Measurements from ENCODE around the gene PSPN. TPM values are rescaled to one million over a fixed set of nuclear protein-coding genes. Genes with fewer than 3 reads are reported as not detected.
A peak's percentile ranks its signal among the peaks of the same experiment; 100 is the strongest.

The PSPN gene
- total and polyA plus RNA-seq, 2 of the 13 experiments (the other 11 are each of a cell fraction or from before 2014, with no cell fraction given) = 0.69 to 1.1 TPM

DNA sequence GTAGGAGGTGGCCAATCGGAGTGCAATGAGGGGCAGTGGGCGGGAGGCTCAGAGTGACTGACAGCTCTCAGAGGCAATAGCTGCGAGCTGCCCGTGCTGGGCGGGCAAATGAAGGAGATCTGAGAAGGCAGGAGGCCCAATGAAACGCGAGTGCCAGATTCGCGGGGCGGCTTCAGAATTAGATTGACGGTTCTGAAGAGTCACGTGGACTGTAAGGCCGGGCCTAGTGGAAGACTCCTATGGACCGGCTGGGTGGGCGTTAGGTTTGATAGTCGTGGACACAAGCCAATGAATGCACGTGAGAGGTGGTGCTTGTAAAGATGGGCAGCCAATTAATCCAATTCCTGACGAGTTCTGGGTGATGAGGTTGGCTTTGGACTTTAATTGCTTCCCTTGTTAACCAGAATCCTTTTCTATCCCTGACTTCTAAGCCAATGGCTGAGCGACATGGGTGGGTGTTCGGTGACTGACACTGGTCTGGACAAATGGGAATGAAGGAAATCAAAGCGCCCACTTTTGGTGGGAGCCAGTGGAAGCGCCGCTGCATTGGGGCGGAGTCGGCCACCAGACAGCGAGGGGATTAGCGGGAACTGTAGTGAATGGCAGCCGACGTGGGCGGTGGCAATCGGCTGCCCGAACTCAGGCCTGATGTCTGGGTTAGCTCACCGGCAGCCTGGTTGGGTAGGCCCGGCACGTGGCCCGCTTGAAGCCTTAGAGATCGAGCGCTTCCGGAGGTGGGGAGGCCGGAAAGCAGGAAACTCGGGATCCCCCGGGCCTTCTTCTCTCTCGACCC is 49.4 kb upstream of the PSPN start (continued):
- TF ChIP-seq ZBTB46 (CRISPR knock-in tag; IDR thresholded peaks at IDR 0.05; ENCODE audit: borderline replicate concordance) (no peak), U2AF1 (optimal IDR thresholded peaks at IDR 0.05; ENCODE audit: low read depth, low read length) (no peak), ZHX2 (IDR thresholded peaks at IDR 0.05; ENCODE audit: low read depth) (no peak; the same call in 1 of the 2 replicates), ZHX2 (CRISPR knock-in tag; IDR thresholded peaks at IDR 0.05; ENCODE audit: borderline replicate concordance) (no peak), RARA (CRISPR knock-in tag; IDR thresholded peaks at IDR 0.05) (no peak), MAFF (IDR thresholded peaks at IDR 0.05; ENCODE audit: low read depth, low read length) (no peak), AHR (CRISPR knock-in tag; IDR thresholded peaks at IDR 0.05) (0 out of 2 replicates have a peak, but pooled peaks have one; percentile 37), RNF2 (conservative IDR thresholded peaks at IDR 0.05; ENCODE audit: low read depth) (peak; percentile 97; the same call in 1 of the 2 replicates), ZBTB44 (CRISPR knock-in tag; IDR thresholded peaks at IDR 0.05) (no peak), HMG20B (CRISPR knock-in tag; conservative IDR thresholded peaks at IDR 0.05) (no peak), KDM5B (CRISPR knock-in tag; IDR thresholded peaks at IDR 0.05; ENCODE audit: borderline replicate concordance) (peak; percentile 24; the same call in 1 of the 2 replicates), TCF12 (IDR thresholded peaks at IDR 0.05) (no peak), TCF12 (CRISPR knock-in tag; IDR thresholded peaks at IDR 0.05) (no peak)
- TF ChIP-seq, protein P1, sequence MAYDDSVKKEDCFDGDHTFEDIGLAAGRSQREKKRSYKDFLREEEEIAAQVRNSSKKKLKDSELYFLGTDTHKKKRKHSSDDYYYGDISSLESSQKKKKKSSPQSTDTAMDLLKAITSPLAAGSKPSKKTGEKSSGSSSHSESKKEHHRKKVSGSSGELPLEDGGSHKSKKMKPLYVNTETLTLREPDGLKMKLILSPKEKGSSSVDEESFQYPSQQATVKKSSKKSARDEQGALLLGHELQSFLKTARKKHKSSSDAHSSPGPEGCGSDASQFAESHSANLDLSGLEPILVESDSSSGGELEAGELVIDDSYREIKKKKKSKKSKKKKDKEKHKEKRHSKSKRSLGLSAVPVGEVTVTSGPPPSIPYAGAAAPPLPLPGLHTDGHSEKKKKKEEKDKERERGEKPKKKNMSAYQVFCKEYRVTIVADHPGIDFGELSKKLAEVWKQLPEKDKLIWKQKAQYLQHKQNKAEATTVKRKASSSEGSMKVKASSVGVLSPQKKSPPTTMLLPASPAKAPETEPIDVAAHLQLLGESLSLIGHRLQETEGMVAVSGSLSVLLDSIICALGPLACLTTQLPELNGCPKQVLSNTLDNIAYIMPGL (CRISPR knock-in tag; IDR thresholded peaks at IDR 0.05; ENCODE audit: borderline replicate concordance in 1 of 2, low read depth in 1 of 2) = no peak; a peak in 1 of 4 replicates
- TF ChIP-seq, protein P2, sequence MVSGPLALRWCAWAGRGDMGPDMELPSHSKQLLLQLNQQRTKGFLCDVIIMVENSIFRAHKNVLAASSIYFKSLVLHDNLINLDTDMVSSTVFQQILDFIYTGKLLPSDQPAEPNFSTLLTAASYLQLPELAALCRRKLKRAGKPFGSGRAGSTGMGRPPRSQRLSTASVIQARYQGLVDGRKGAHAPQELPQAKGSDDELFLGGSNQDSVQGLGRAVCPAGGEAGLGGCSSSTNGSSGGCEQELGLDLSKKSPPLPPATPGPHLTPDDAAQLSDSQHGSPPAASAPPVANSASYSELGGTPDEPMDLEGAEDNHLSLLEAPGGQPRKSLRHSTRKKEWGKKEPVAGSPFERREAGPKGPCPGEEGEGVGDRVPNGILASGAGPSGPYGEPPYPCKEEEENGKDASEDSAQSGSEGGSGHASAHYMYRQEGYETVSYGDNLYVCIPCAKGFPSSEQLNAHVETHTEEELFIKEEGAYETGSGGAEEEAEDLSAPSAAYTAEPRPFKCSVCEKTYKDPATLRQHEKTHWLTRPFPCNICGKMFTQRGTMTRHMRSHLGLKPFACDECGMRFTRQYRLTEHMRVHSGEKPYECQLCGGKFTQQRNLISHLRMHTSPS (CRISPR knock-in tag; IDR thresholded peaks at IDR 0.05; ENCODE audit: low read depth) = no peak

Data from HepG2 (cell line).